NT2/D1 (cell line): ENCODE results near the gene GAS5.

Source experiments
- DNase-seq: peaks from one replicate; pipeline ENCODE4 v3.0.0-alpha.2; 2011; ENCODE audit warnings: low read depth, low spot score
- H3K27me3 ChIP-seq: 2 replicates; pipeline ENCODE4 v1.6.0; 2011; ENCODE audit warnings: mild to moderate bottlenecking; ENCODE audit not compliant: insufficient read length, insufficient read depth
- H3K36me3 ChIP-seq: 2 replicates; pipeline ENCODE4 v1.6.1; 2011; ENCODE audit warnings: mild to moderate bottlenecking, low read length, mixed read lengths; ENCODE audit not compliant: insufficient read depth, insufficient read length
- H3K4me1 ChIP-seq: 2 replicates; pipeline ENCODE4 v1.5.1; 2011; ENCODE audit not compliant: insufficient read depth, insufficient read length
- H3K4me3 ChIP-seq: 2 replicates; pipeline ENCODE4 v1.5.1; 2011; ENCODE audit warnings: low read depth; ENCODE audit not compliant: insufficient read length
- H3K9ac ChIP-seq: 2 replicates; pipeline ENCODE4 v1.6.0; 2011; ENCODE audit warnings: low read depth; ENCODE audit not compliant: insufficient read length
- H3K9me3 ChIP-seq: 2 replicates; pipeline ENCODE4 v1.5.1; 2011; ENCODE audit warnings: mild to moderate bottlenecking, low read length; ENCODE audit not compliant: insufficient read depth
- SUZ12 ChIP-seq: IDR thresholded peaks from 2 replicates; pipeline ENCODE4 v1.6.1; 2011; ENCODE audit not compliant: insufficient read length, insufficient read depth; ENCODE audit errors: extremely low read depth
- YY1 ChIP-seq: IDR thresholded peaks from 2 replicates; pipeline ENCODE4 v1.6.1; 2011; ENCODE audit not compliant: insufficient read length, insufficient read depth
- ZNF274 ChIP-seq: IDR thresholded peaks from 2 replicates; pipeline ENCODE4 v1.6.1; 2011; ENCODE audit warnings: mild to moderate bottlenecking, low read depth, low read length

GAS5 gene

DNA sequence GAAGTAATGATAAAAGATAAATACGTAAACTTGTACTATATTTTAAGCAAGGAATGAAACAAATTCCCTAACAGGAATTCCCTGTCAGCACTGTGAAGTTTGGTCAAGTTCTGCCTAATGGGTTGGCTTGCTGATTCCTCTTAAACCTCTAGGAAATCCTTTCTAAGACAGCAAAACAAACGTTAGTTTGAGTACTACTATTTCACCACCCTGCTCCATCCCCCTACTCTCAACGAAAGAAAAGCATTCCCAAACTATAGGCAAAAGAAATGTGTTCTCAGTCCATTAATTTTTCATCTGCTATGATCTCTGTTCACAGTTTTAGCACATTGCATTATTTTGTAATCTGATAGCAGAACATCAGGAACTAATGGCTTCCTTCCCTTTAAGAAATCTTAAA lies 33.2 kb upstream of the GAS5 start:
- Histone ChIP-seq H3K4me3 (no peak overlapping the region), H3K9ac (no peak overlapping the region), H3K27me3 (no peaks in the 10 kb centered on the region), H3K4me1 (no peaks in the 10 kb centered on the region), H3K36me3 (no peaks in the 10 kb centered on the region), H3K9me3 (no peaks in the 10 kb centered on the region)
- TF ChIP-seq YY1 (no peak), ZNF274 (no peak), SUZ12 (no peak)
- no peak for DNase-seq

GRCh38 chr1:173900427-173900826 lies 32.6 kb upstream of the GAS5 start:
- no peak for TF ChIP-seq YY1
- TF ChIP-seq ZNF274 = no peak
- no peak for TF ChIP-seq SUZ12
- H3K9me3 ChIP-seq = no peaks in the 10 kb centered on the region
- H3K9ac ChIP-seq = no peak overlapping the region
- no peaks in the 10 kb centered on the region for H3K36me3 ChIP-seq
- no peak overlapping the region for H3K4me3 ChIP-seq
- no peaks in the 10 kb centered on the region for H3K27me3 ChIP-seq
- no peak for DNase-seq
- H3K4me1 ChIP-seq = no peaks in the 10 kb centered on the region

DNA sequence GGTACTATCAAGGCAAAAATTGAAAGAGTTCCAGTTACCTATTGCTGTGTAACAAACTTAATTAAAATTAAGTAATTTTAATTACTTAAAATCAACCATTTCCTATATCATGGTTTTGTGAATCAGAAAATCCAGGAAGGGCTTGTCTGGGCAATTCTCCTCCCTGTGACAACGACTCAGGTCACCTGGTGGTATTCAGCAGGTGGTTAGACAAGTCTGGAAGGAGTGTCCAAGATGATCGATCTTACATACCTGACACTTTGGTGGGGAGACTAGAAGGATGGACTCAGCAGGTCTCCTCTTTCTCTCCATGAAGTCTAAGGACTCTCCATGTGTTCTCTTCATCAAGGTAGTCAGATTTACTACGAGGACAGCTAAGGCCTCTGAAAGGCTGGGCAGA lies 26.4 kb upstream of the GAS5 start:
- H3K9ac ChIP-seq = no peak overlapping the region
- TF ChIP-seq ZNF274 (no peak), SUZ12 (no peak)
- H3K4me3 ChIP-seq = no peak overlapping the region
- no peak for DNase-seq
- H3K27me3 ChIP-seq = no peaks in the 10 kb centered on the region
- H3K4me1 ChIP-seq = no peaks in the 10 kb centered on the region
- H3K9me3 ChIP-seq = no peaks in the 10 kb centered on the region
- H3K36me3 ChIP-seq = peaks cover 3% of the 10 kb centered on the region

- H3K9me3 ChIP-seq = no peaks in the 10 kb centered on the region
- H3K9ac ChIP-seq = no peak overlapping the region
- no peaks in the 10 kb centered on the region for H3K4me1 ChIP-seq
- DNase-seq = no peak
- peaks cover 3% of the 10 kb centered on the region for H3K36me3 ChIP-seq
- no peak for TF ChIP-seq SUZ12
- TF ChIP-seq ZNF274 = no peak
- no peak for TF ChIP-seq YY1
- no peaks in the 10 kb centered on the region for H3K27me3 ChIP-seq
- H3K4me3 ChIP-seq = no peak overlapping the region
Observed at GRCh38 chr1:173893611-173894010, 25.8 kb upstream of the GAS5 start.

GRCh38 chr1:173889885-173890284 lies 22.1 kb upstream of the GAS5 start:
- H3K9me3 ChIP-seq = no peaks in the 10 kb centered on the region
- H3K27me3 ChIP-seq = no peaks in the 10 kb centered on the region
- TF ChIP-seq SUZ12 (no peak), YY1 (no peak)
- no peak for DNase-seq
- H3K36me3 ChIP-seq = peaks cover 23% of the 10 kb centered on the region
- no peaks in the 10 kb centered on the region for H3K4me1 ChIP-seq
- H3K4me3 ChIP-seq = no peak overlapping the region
- no peak overlapping the region for H3K9ac ChIP-seq

DNA sequence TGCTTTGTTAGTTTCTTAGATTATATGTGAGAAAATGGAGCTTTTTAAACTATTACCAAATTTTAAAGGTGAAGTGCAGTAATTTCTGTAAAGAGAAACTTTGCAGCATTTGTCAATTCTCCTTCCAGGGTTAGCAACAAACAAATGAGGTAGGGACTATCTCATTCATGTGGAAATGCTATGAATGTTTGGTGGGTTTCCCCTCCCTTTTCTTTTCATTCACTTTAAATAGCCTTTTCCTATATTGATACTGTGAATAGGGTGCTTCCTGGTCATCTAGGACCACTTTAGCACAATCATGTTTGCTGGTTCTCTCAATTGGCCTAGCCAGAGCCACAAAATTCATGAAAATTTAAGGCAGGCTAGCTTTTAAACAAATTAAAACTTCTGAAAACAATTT lies 21.0 kb upstream of the GAS5 start:
- H3K4me1 ChIP-seq = no peaks in the 10 kb centered on the region
- H3K9ac ChIP-seq = no peak overlapping the region
- H3K36me3 ChIP-seq = peaks cover 23% of the 10 kb centered on the region
- no peak overlapping the region for H3K4me3 ChIP-seq
- DNase-seq = no peak
- TF ChIP-seq ZNF274 = no peak
- TF ChIP-seq YY1 = no peak
- no peak for TF ChIP-seq SUZ12
- H3K9me3 ChIP-seq = no peaks in the 10 kb centered on the region
- no peaks in the 10 kb centered on the region for H3K27me3 ChIP-seq

- H3K9me3 ChIP-seq = no peaks in the 10 kb centered on the region
- no peak for DNase-seq
- TF ChIP-seq ZNF274 (no peak), YY1 (no peak)
- H3K36me3 ChIP-seq = peaks cover 23% of the 10 kb centered on the region
- no peaks in the 10 kb centered on the region for H3K27me3 ChIP-seq
- H3K4me3 ChIP-seq = no peak overlapping the region
- no peak overlapping the region for H3K9ac ChIP-seq
- H3K4me1 ChIP-seq = no peaks in the 10 kb centered on the region
Observed at GRCh38 chr1:173887627-173888026, 19.8 kb upstream of the GAS5 start.
